Activated CD8-positive, alpha-beta memory T cell treated with anti-CD3 and anti-CD28 coated beads for 4 hours (primary cell): ENCODE results near the gene CTSD.
A peak's percentile ranks its signal among the peaks of the same experiment; 100 is the strongest.

Source experiments
- DNase-seq, 2 donors: peaks; one replicate each; pipeline ENCODE4 v3.0.0-alpha.2; 2020; ENCODE audit warnings: low read depth in 2 of 2

The CTSD gene

DNA sequence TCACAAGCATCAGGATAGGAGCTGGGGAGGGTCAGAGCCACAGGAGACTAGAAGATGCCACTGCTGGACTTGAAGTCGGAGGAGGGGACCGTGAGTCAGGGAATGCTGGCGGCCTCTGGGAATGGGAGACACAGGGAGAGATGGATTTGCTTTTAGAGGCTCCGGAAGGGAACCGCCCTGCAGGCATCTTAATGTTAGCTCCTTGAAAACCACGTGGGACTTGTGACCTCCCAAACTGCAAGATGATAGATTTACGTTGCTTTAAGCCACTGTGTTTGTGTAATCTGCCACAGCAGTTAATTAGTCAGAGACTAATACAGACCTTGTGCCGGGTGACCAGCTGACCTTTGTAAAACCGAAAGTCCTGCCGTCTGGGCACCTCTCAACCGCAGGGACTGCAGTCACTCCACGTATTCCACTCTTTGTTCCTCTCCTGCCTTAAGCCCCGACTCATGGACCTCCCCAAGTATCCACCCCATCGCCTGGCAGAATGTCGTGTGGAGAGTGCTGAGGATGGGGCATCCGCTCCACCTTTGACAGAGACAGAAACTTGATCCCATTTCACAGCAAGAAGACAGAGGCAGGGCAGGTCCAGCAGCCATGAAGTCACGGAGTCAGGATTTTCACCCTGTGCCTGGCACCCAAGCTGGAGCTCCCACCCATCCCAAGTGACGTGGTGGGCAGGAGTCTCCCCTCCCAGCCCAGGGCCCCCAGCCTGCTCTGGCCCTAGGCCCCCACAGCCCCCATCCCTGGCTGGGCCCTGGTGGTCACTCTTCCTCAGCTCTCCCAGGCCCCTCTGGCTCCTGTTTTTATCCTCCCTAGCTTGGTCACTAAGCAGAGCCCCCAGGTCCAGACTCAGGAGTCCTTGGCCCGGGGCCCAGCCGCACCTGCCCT, 19.4 kb upstream of the CTSD start:
- no peak for DNase-seq

GRCh38 chr11:1782031-1782590, 18.4 kb upstream of the CTSD start:
- no peak for DNase-seq

DNA sequence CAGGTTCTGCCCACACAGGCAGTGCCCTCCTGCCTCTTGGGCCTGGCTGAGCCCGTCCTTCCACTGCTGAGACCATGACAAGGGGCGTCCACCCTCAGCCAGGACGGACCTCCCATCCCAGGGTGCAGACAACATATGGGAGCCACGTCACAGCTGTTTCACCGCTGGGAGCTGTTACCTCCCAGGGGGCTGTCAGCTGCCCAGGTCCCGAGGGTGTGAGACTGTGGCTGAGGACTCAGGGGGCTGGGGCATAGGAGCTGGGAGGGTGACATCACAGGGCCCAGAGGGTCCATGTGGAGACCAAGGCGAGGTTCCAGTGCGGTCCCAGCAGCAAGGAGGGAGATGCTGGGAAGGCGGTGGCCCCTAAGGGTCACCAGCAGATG, 17.9 kb upstream of the CTSD start:
- DNase-seq = no peak

DNA sequence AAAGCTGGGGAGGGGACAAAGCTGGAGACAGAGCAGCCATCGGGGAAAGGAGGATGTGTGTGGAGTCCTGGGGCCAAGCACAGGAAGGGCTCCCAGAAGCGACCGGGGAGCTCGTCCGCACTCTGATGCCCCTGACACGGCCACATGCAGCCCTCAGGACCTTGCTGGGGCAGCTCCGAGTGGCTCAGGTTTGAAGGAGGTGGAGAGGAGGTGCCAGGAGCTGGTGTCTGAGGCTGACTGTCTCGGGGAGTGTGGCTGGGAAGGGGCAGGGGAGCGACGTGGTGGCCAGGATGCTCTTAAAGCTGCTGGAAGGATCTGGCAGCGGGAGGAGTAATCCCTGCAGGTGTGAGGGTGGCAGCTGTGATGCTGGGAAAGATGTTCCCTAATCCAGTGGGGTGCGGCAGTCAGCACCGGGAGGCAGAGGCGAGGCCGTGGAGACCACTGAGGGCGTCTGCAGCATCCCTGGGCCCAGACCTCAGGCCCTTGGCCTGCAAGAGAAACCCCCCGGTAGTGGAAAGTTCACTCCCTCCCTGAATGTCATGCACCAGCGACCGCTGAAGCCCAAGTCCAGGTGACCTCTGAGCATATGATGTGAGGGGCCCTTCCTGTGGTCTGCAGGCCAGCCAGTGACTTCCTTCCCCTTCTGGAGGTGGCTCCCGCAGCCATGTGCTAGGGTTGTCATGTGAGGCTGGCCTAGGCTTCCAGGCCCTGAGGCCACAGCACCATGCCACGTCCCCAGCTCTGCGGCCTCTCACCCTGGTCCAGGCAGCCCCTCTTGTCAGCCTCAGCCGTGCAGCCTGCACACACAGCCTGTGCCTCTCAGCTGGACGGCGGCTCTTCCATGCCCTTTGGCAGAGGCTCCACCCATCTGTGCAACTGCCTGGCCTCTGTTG, 17.2 kb upstream of the CTSD start:
- no peak for DNase-seq

GRCh38 chr11:1779806-1780699, 16.3 kb upstream of the CTSD start:
- DNase-seq = no peak

- DNase-seq = no peak
Observed at GRCh38 chr11:1779034-1779805, 15.5 kb upstream of the CTSD start.

- DNase-seq = no peak
Observed at GRCh38 chr11:1778141-1778911, 14.6 kb upstream of the CTSD start.

DNA sequence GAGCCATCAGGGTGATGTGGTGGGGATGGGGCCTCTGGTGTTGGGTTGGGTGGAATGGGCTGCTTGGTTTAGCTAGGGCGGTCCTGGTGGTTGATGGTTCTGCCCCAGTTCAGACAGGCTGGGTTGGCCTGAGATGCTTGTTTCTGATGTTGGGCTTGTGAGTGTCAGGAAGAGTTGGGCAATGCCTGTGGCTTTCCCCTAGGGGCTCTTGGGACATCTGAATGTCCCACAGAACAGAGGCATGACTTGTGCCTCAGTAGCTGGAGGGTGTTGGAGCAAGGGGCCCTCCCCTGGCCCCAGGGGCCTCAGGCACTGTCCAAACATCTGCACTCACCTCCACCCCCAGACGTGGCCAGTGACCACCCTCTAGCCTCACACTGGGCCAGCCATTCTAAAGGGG, 14.0 kb upstream of the CTSD start:
- no peak for DNase-seq

- DNase-seq = no peak
Observed at GRCh38 chr11:1776944-1777715, 13.4 kb upstream of the CTSD start.

DNA sequence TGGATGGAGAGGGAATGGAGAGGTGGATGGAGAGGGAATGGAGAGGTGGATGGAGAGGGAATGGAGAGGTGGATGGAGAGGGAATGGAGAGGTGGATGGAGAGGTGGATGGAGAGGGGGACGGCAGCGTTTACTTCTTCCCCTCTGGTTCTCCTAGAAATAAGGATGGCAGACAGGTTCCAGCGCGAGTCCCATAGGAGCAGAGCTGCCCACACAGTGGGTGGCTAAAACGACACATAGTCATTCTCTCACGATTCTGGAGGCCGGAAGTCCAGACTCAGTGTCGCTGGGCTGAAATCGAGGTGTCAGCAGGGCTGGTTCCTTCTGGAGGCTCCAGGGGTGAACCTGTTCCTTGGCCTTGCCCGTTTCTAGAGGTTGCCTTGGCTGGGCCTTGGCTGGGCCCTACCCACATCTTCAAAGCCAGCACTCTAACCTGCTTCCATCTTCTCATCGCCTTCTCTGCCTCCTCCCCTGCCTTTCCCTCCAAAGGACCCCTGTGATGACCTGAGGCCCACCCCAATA, 12.7 kb upstream of the CTSD start:
- DNase-seq = no peak

- no peak for DNase-seq
Observed at GRCh38 chr11:1774886-1775285, 11.2 kb upstream of the CTSD start.

- DNase-seq = no peak
Observed at GRCh38 chr11:1773994-1774550, 10.3 kb upstream of the CTSD start.

DNA sequence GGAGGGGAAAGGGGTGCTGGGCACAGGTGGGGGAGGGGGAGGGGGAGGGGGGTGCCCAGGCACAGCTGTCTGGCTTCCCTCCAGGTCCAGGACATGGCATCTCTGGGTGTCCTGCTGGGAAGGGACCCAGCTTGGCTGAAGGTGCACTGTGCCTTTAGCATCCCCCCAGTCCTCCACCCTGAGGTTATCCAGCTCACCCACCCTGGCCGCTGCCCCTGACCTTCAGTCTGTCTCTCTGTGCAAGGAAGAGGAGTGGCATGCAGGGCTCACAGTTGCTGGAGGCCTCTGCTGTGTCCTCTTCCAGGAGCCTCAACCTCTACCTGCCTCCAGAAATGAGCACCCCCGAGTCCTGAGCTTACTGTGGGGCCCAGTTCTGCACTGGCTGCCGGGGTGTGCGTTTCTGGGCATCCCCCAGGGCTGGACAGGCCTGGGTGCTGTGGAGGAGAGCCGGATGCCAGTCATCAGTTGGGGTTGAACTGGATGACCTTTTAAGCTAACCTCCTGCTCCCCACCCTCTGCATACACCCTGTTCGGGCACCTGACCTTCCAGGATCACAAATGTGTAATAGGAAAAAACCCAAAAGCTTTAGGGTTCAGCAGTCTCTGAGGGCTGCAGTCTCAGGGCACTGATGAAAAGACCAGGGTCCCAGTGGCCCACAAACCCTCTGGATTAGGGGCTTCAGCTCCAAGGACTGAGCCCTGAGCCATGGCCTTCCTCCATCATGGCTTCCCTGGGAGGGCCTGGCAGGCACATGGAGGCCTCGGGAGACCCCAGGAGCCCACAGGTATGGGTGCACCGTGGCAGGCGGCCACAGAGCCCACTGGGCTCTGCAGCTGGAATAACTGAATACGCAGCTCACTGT, 9.6 kb upstream of the CTSD start:
- DNase-seq = no peak

GRCh38 chr11:1772270-1773130, 8.8 kb upstream of the CTSD start:
- peak in 1 of 2 donors; percentile 31 for DNase-seq

DNA sequence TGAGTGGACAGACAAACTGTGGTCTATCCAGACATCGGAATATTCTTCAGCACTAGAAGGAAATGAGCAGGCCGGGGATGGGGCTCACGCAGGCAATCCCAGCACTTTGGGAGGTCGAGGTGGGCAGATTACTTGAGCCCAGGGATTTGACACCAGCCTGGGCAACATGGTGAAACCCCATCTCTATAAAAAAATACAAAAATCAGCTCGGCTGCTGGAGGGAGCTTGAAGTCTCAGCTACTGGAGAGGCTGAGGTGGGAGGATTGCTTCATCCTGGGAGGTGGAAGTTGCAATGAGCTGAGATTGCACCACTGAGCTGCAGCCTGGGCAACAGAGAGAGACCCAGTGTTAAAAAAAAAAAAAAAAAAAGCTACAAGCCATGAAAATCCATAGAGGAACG, 8.0 kb upstream of the CTSD start:
- DNase-seq = no peak

DNA sequence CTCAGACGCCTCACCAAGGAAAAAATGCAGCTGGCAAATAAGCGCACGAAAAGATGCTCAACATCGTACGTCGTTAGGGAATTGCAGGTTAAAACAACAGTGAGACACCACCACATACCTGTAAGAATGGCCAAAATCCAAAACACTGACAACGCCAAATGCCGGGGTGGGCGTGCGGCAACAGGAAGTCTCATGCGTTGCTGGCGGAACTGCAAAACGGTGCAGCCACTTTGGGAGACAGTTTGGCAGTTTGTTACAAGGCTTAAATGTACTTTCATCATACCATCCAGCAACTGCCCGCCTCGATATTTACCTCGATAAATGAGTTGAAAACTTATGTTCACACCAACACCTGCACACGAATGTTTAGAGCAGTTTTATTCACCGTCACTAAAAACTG, 7.5 kb upstream of the CTSD start:
- DNase-seq = no peak

DNA sequence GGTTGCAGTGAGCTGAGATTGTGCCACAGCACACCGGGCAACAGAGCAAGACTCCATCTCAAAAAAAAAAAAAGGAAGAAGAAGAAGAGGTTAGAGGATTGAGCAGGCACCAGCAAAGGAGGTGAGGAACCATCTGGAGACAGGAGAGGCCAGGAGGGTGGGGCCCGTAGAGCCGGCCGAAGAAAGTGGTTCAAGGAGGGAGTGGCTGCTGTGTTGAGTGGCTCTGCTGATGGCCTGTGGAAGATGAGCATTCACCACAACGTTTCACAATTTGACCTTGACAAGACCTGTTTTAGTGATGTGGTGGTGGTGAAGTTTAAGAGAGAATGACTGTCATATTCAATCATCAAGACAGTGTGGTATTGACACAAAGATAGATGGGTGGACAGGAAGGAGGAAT, 6.8 kb upstream of the CTSD start:
- no peak for DNase-seq
